T-helper 1 cell treated with Interleukin-12 subunit alpha and Interleukin-12 subunit beta and Interleukin-4 antibody, amounts not matched to agents 30 μg/mL and 1 μg/mL, for 36 hours (primary cell): ENCODE measurements around the gene IRGC.
A peak's percentile ranks its signal among the peaks of the same experiment; 100 is the strongest.

Source experiments
- H3K27ac Mint-ChIP-seq: one replicate; pipeline ENCODE4 v1.8.0; 2021; ENCODE audit warnings: mild to moderate bottlenecking, mixed read lengths
- H3K27me3 Mint-ChIP-seq: one replicate; pipeline ENCODE4 v1.8.0; 2021; ENCODE audit warnings: low read depth, mixed read lengths
- H3K36me3 Mint-ChIP-seq: one replicate; pipeline ENCODE4 v1.8.0; 2021; ENCODE audit warnings: low read depth, mixed read lengths
- H3K4me1 Mint-ChIP-seq: one replicate; pipeline ENCODE4 v1.8.0; 2021; ENCODE audit warnings: low read depth, mixed read lengths
- H3K4me3 Mint-ChIP-seq: one replicate; pipeline ENCODE4 v1.8.0; 2021; ENCODE audit warnings: mild to moderate bottlenecking, moderate library complexity, mixed read lengths
- H3K9me3 Mint-ChIP-seq: one replicate; pipeline ENCODE4 v1.8.0; 2021; ENCODE audit warnings: mixed read lengths

IRGC gene

GRCh38 chr19:43682824-43683661 is 32.8 kb upstream of the IRGC start:
- no peak overlapping the region for H3K27ac Mint-ChIP-seq
- no peaks in the 10 kb centered on the region for H3K4me1 Mint-ChIP-seq
- H3K27me3 Mint-ChIP-seq, result no peaks in the 10 kb centered on the region
- no peaks in the 10 kb centered on the region for H3K36me3 Mint-ChIP-seq
- no peak overlapping the region for H3K4me3 Mint-ChIP-seq
- H3K9me3 Mint-ChIP-seq, result no peaks in the 10 kb centered on the region

GRCh38 chr19:43683905-43684304 is 32.0 kb upstream of the IRGC start:
- Mint-ChIP-seq H3K9me3 (no peaks in the 10 kb centered on the region), H3K4me1 (no peaks in the 10 kb centered on the region), H3K4me3 (no peak overlapping the region), H3K36me3 (no peaks in the 10 kb centered on the region), H3K27ac (no peak overlapping the region), H3K27me3 (no peaks in the 10 kb centered on the region)

- H3K27me3 Mint-ChIP-seq, result no peaks in the 10 kb centered on the region
- H3K4me3 Mint-ChIP-seq, result no peak overlapping the region
- no peaks in the 10 kb centered on the region for H3K9me3 Mint-ChIP-seq
- no peak overlapping the region for H3K27ac Mint-ChIP-seq
- H3K4me1 Mint-ChIP-seq, result no peaks in the 10 kb centered on the region
- no peaks in the 10 kb centered on the region for H3K36me3 Mint-ChIP-seq
Observed at GRCh38 chr19:43684326-43684725, 31.6 kb upstream of the IRGC start.

GRCh38 chr19:43687660-43687997 is 28.2 kb upstream of the IRGC start:
- no peak overlapping the region for H3K27ac Mint-ChIP-seq
- H3K4me1 Mint-ChIP-seq, result no peaks in the 10 kb centered on the region
- H3K36me3 Mint-ChIP-seq, result peaks cover 2% of the 10 kb centered on the region
- H3K4me3 Mint-ChIP-seq, result no peak overlapping the region
- no peaks in the 10 kb centered on the region for H3K27me3 Mint-ChIP-seq
- H3K9me3 Mint-ChIP-seq, result peaks cover 18% of the 10 kb centered on the region

- no peak overlapping the region for H3K27ac Mint-ChIP-seq
- no peaks in the 10 kb centered on the region for H3K27me3 Mint-ChIP-seq
- H3K9me3 Mint-ChIP-seq, result peaks cover 18% of the 10 kb centered on the region
- no peaks in the 10 kb centered on the region for H3K4me1 Mint-ChIP-seq
- H3K36me3 Mint-ChIP-seq, result peaks cover 2% of the 10 kb centered on the region
- no peak overlapping the region for H3K4me3 Mint-ChIP-seq
Observed at GRCh38 chr19:43688059-43688701, 27.7 kb upstream of the IRGC start.

GRCh38 chr19:43690444-43690843 is 25.4 kb upstream of the IRGC start:
- Mint-ChIP-seq H3K4me1 (no peaks in the 10 kb centered on the region), H3K36me3 (peaks cover 2% of the 10 kb centered on the region), H3K4me3 (no peak overlapping the region), H3K27ac (no peak overlapping the region), H3K9me3 (peaks cover 18% of the 10 kb centered on the region), H3K27me3 (no peaks in the 10 kb centered on the region)

GRCh38 chr19:43690890-43691289 is 25.0 kb upstream of the IRGC start:
- Mint-ChIP-seq H3K9me3 (peaks cover 18% of the 10 kb centered on the region), H3K27me3 (no peaks in the 10 kb centered on the region), H3K27ac (no peak overlapping the region), H3K4me3 (no peak overlapping the region), H3K4me1 (no peaks in the 10 kb centered on the region), H3K36me3 (peaks cover 2% of the 10 kb centered on the region)

GRCh38 chr19:43691755-43692154 is 24.1 kb upstream of the IRGC start:
- Mint-ChIP-seq H3K27ac (no peak overlapping the region), H3K4me3 (no peak overlapping the region), H3K36me3 (peaks cover 2% of the 10 kb centered on the region), H3K4me1 (no peaks in the 10 kb centered on the region), H3K9me3 (peaks cover 27% of the 10 kb centered on the region), H3K27me3 (peaks cover 3% of the 10 kb centered on the region)

- Mint-ChIP-seq H3K36me3 (peaks cover 2% of the 10 kb centered on the region), H3K4me3 (no peak overlapping the region), H3K4me1 (no peaks in the 10 kb centered on the region), H3K27me3 (peaks cover 10% of the 10 kb centered on the region), H3K27ac (no peak overlapping the region), H3K9me3 (peaks cover 27% of the 10 kb centered on the region)
Observed at GRCh38 chr19:43692385-43692784, 23.5 kb upstream of the IRGC start.

GRCh38 chr19:43692877-43693276 is 23.0 kb upstream of the IRGC start:
- no peak overlapping the region for H3K27ac Mint-ChIP-seq
- H3K4me1 Mint-ChIP-seq, result no peaks in the 10 kb centered on the region
- peaks cover 14% of the 10 kb centered on the region for H3K27me3 Mint-ChIP-seq
- peaks cover 27% of the 10 kb centered on the region for H3K9me3 Mint-ChIP-seq
- peaks cover 2% of the 10 kb centered on the region for H3K36me3 Mint-ChIP-seq
- H3K4me3 Mint-ChIP-seq, result no peak overlapping the region

- Mint-ChIP-seq H3K4me3 (no peak overlapping the region), H3K27me3 (peaks cover 22% of the 10 kb centered on the region)
Observed at GRCh38 chr19:43694553-43694952, 21.3 kb upstream of the IRGC start.

GRCh38 chr19:43695985-43696704 is 19.7 kb upstream of the IRGC start:
- H3K4me3 Mint-ChIP-seq, result no peak overlapping the region
- H3K36me3 Mint-ChIP-seq, result peaks cover 2% of the 10 kb centered on the region
- H3K27ac Mint-ChIP-seq, result no peak overlapping the region
- peaks cover 28% of the 10 kb centered on the region for H3K27me3 Mint-ChIP-seq
- H3K4me1 Mint-ChIP-seq, result peaks cover 14% of the 10 kb centered on the region
- peaks cover 22% of the 10 kb centered on the region for H3K9me3 Mint-ChIP-seq

More at GRCh38 chr19:43694553-43694952, 21.3 kb upstream of the IRGC start:
- Mint-ChIP-seq H3K27ac (no peak overlapping the region), H3K9me3 (peaks cover 27% of the 10 kb centered on the region), H3K4me1 (peaks cover under 1% of the 10 kb centered on the region), H3K36me3 (peaks cover 2% of the 10 kb centered on the region)

GRCh38 chr19:43697295-43697694 is 18.6 kb upstream of the IRGC start:
- Mint-ChIP-seq H3K27ac (no peak overlapping the region), H3K4me1 (peaks cover 19% of the 10 kb centered on the region), H3K4me3 (no peak overlapping the region), H3K27me3 (peaks cover 28% of the 10 kb centered on the region), H3K9me3 (peaks cover 12% of the 10 kb centered on the region), H3K36me3 (peaks cover 2% of the 10 kb centered on the region)

GRCh38 chr19:43699506-43700394 is 16.1 kb upstream of the IRGC start:
- peaks cover 8% of the 10 kb centered on the region for H3K9me3 Mint-ChIP-seq
- peak overlapping the region; percentile 52 for H3K27ac Mint-ChIP-seq
- peak overlapping the region; percentile 9 for H3K4me3 Mint-ChIP-seq
- peaks cover 32% of the 10 kb centered on the region for H3K27me3 Mint-ChIP-seq
- peaks cover 20% of the 10 kb centered on the region for H3K4me1 Mint-ChIP-seq
- no peaks in the 10 kb centered on the region for H3K36me3 Mint-ChIP-seq
